Tibial nerve (tissue), 4 donors: ENCODE measurements around the gene DNMT1. TPM values are rescaled to one million over a fixed set of nuclear protein-coding genes. Genes with fewer than 3 reads are reported as not detected.

Experiments used
- DNase-seq, 2 donors: peaks; one replicate each; pipeline ENCODE4 v3.0.0-alpha.2; 2019; ENCODE audit warnings: low spot score in 2 of 2
- H3K27ac ChIP-seq, 4 donors: fragments of 200-600 bp; sonication (generic) in 3 of 4; one replicate each; pipeline ENCODE4 v1.5.1; 2017 to 2019; ENCODE audit warnings: mild to moderate bottlenecking in 1 of 4
- H3K27me3 ChIP-seq, 2 donors: fragments of 200-600 bp; sonication (generic) in 1 of 2; one replicate each; pipeline versions ENCODE4 v1.5.1 to v1.6.0; 2017 to 2019
- H3K36me3 ChIP-seq, 3 donors: fragments of 200-600 bp; sonication (generic); one replicate each; pipeline ENCODE4 v1.5.1; 2018 to 2019
- H3K4me1 ChIP-seq, 4 donors: fragments of 200-600 bp; sonication (generic) in 3 of 4; one replicate each; pipeline ENCODE4 v1.5.1; 2017 to 2019
- H3K4me3 ChIP-seq, 4 donors: fragments of 200-600 bp; sonication (generic) in 3 of 4; one replicate each; pipeline ENCODE4 v1.5.1; 2017 to 2019; ENCODE audit warnings: mild to moderate bottlenecking in 1 of 4, moderate library complexity in 1 of 4
- H3K9me3 ChIP-seq, 4 donors: fragments of 200-600 bp; sonication (generic) in 3 of 4; one replicate each; pipeline ENCODE4 v1.5.1; 2017 to 2019
- EP300 ChIP-seq, 2 donors: sonication (generic); formaldehyde crosslinking; IDR thresholded peaks; one replicate each; pipeline ENCODE4 v1.6.1; 2017; ENCODE audit warnings: antibody characterized with exemption in 2 of 2, mild to moderate bottlenecking in 1 of 2
- POLR2A ChIP-seq, 2 donors: fragments of 450-650 bp; IDR thresholded peaks; one replicate each; pipeline ENCODE4 v1.6.1; 2017; ENCODE audit warnings: antibody characterized with exemption in 2 of 2, mild to moderate bottlenecking in 2 of 2, moderate library complexity in 2 of 2
- WGBS, 2 donors: methylation state at CpG; one replicate each; pipeline ENCODE4 v1.1.5; 2018; 5-methylcytosine and 5-hydroxymethylcytosine counted together
- total RNA-seq, 4 donors: library from RNA; depleted of rRNA; stranded (reverse); fragments of >200 nt; gene quantifications; one replicate each; pipeline ENCODE4 v1.1.0, GENCODE V29; 2016
- TF ChIP-seq, protein P1 (sequence below), 5 experiments: fragments of 200-600 bp in 3 of 5; fragments of 450-650 bp in 2 of 5; sonication (generic) in 3 of 5; IDR thresholded peaks; one replicate each; pipeline ENCODE4 v1.5.1; 2016 to 2019; ENCODE audit warnings: antibody characterized with exemption in 5 of 5, mild to moderate bottlenecking in 3 of 5, moderate library complexity in 2 of 5

Gene DNMT1
- total RNA-seq, 4 donors from 2014 or later: 48.2 to 72.9 (median 55.2) TPM

DNA sequence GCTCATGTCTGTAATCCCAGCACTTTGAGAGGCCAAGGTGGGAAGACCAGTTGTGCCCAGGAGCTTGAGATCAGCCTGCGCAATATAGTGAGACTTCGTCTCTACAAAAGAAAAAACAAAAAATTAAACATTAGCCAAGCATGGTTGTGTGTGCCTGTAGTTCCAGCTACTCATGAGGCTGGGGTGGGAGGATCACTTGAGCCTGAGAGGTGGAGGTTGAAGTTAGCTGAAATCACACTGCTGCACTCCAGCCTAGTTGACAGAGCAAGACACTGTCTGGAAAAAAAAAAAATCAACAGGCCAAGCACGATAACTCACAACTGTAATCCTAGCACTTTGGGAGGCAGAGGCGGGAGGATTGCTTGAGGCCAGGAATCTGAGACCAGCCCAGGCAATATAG is 40.2 kb upstream of the DNMT1 start:
- Histone ChIP-seq H3K9me3 (no peaks in the 10 kb centered on the region), H3K27me3 (no peaks in the 10 kb centered on the region), H3K4me1 (peaks cover 0 to 31% (median 3%) of the 10 kb centered on the region in 4 donors), H3K27ac (no peak overlapping the region), H3K36me3 (no peaks in the 10 kb centered on the region), H3K4me3 (no peak overlapping the region)
- WGBS, 2 donors: 80 to 93% methylated on average over 4 of the region's 4 CpGs
- no peak for DNase-seq
- TF ChIP-seq, protein P1, sequence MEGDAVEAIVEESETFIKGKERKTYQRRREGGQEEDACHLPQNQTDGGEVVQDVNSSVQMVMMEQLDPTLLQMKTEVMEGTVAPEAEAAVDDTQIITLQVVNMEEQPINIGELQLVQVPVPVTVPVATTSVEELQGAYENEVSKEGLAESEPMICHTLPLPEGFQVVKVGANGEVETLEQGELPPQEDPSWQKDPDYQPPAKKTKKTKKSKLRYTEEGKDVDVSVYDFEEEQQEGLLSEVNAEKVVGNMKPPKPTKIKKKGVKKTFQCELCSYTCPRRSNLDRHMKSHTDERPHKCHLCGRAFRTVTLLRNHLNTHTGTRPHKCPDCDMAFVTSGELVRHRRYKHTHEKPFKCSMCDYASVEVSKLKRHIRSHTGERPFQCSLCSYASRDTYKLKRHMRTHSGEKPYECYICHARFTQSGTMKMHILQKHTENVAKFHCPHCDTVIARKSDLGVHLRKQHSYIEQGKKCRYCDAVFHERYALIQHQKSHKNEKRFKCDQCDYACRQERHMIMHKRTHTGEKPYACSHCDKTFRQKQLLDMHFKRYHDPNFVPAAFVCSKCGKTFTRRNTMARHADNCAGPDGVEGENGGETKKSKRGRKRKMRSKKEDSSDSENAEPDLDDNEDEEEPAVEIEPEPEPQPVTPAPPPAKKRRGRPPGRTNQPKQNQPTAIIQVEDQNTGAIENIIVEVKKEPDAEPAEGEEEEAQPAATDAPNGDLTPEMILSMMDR (IDR thresholded peaks at IDR 0.05): no peak
- TF ChIP-seq POLR2A (IDR thresholded peaks at IDR 0.05): no peak
- TF ChIP-seq EP300 (IDR thresholded peaks at IDR 0.05): no peak

DNA sequence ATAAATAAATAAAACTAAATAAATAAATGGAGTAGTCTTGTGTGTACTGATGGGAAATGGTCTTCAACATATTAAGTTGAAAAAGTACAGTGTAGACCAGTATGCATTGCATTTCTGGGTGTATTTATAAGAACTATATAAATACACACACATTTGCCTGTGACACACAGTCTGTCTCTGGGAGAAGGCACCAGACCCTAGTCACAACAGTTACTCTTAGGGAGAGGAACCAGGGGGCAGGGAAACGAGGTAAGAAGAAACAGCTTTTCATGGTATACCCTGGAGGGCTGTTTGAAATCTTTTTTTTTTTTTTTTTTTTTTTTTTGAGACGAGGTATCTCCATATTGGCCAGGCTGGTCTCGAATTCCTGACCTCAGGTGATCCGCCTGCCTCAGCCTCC is 39.2 kb upstream of the DNMT1 start:
- Histone ChIP-seq H3K27ac (no peak overlapping the region), H3K36me3 (no peaks in the 10 kb centered on the region), H3K4me1 (peaks cover 0 to 42% (median 9%) of the 10 kb centered on the region in 4 donors), H3K27me3 (no peaks in the 10 kb centered on the region), H3K9me3 (no peaks in the 10 kb centered on the region), H3K4me3 (no peak overlapping the region)
- no peak for DNase-seq
- TF ChIP-seq EP300 (IDR thresholded peaks at IDR 0.05): no peak
- TF ChIP-seq, protein P1 (IDR thresholded peaks at IDR 0.05): no peak
- no peak for TF ChIP-seq POLR2A (IDR thresholded peaks at IDR 0.05)
- 66 to 72% methylated on average over 4 of the region's 4 CpGs for WGBS, 2 donors

DNA sequence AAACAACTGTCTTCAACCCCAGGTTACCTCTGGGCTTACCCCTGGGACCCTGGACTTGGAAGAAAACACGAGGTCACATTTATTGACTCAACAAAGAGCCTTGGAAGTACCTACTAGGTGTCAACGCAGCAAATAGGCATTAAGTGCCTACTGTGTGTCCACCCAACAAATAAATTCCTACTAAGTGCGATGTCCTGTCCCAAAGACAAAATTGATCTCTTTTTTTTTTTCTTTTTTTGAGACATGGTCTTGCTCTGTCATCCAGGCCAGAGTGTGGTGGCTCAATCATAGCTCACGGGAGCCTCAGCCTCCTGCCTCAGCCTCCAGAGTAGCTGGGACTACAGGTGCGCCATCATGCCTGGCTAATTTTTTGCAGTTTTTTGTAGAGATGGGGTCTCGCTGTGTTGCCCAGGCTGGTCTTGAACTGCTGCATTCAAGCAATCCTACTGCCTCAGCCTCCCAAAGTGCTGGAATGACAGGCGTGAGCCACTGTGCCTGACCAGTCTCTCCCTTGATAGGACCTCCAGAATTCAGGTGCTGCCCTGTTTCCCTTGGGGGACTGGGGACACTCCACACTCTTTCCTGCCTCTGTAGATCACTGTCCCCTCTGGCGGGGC is 37.0 kb upstream of the DNMT1 start:
- DNase-seq: no peak
- H3K36me3 ChIP-seq: no peaks in the 10 kb centered on the region
- H3K9me3 ChIP-seq: no peaks in the 10 kb centered on the region
- H3K27me3 ChIP-seq: no peaks in the 10 kb centered on the region
- H3K27ac ChIP-seq: peak overlapping the region; percentile 93 to 98 (median 94)
- peaks cover 0 to 54% (median 23%) of the 10 kb centered on the region in 4 donors for H3K4me1 ChIP-seq
- no peak for TF ChIP-seq EP300 (IDR thresholded peaks at IDR 0.05)
- TF ChIP-seq POLR2A (IDR thresholded peaks at IDR 0.05): no peak
- TF ChIP-seq, protein P1 (IDR thresholded peaks at IDR 0.05): no peak
- WGBS, 2 donors: 68 to 71% methylated on average over 8 of the region's 8 CpGs
- H3K4me3 ChIP-seq: peak overlapping the region; percentile 80 to 98 (median 86)

DNA sequence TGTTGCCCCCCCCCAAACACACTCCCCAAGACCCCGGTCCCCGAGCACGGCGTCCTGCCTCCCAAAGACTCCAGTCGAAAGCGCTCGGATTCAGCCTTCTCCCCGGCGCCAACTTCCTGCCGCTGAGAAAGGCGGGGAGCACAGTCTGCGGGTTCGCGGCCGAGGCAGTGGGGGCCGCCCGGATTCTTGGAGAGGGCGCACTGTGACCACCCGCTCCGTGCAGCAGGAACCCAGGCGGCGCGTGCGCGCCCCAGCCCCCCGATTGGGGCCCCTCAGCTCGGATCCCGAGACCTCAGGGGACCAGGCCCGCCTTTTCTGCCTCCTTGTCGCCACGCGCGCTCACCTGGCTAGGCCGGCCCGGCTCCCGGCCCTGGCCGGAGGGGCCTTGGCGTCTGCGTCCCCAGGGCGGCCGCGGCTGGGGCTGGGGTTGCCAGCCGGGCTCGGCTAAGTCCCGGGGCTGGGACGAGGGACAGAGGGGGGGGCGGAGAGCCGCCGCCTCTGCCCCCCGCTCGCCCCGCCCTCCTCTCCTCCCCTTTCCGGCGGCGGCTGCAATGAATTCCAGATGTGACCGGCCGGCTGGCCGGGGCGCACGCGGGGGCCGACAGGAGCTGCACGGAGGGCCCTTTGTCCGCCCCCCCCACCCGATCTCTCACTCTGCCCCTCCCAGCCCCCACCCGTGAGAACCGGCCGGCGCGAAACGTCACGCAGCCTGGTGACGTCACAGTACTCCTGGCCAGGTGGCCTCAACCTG is 36.3 kb upstream of the DNMT1 start, which contains the start of gene S1PR2:
Gene S1PR2 (minus strand): TSS at position 471 of the 751 bp plus-strand sequence. CDS start 6,426 bp downstream, outside the sequence.
- no peaks in the 10 kb centered on the region for H3K9me3 ChIP-seq
- TF ChIP-seq, protein P1 (IDR thresholded peaks at IDR 0.05): peak in 2 of 5 experiments; percentile 11 to 12
- TF ChIP-seq POLR2A (IDR thresholded peaks at IDR 0.05): peak; percentile 22 to 63
- peak in 1 of 2 donors; percentile 43 for TF ChIP-seq EP300 (IDR thresholded peaks at IDR 0.05)
- peak within 1 kb of the TSS; percentile 80 to 98 (median 86) for H3K4me3 ChIP-seq
- peaks cover 0 to 57% (median 25%) of the 10 kb centered on the region in 4 donors for H3K4me1 ChIP-seq
- peak; percentile 69 to 70 for DNase-seq
- peak within 1 kb of the TSS; percentile 93 to 98 (median 94) for H3K27ac ChIP-seq
- H3K27me3 ChIP-seq: no peaks in the 10 kb centered on the region
- no peaks in the 10 kb centered on the region for H3K36me3 ChIP-seq
- 0 to 2% methylated on average over 34 to 45 of the region's 73 CpGs for WGBS, 2 donors
